Activated T-helper 9 cell treated with anti-CD3 and anti-CD28 coated beads, Interleukin-2, amount 50 U/mL, for 16 hours (primary cell): ENCODE results near the gene TSSK1B.
"Not testable (repeated sequence)": the region's sequence is repeated elsewhere in the genome, so short reads cannot be mapped to it uniquely, and the experiment has no call there.

Experiments used
- DNase-seq: peaks from one replicate; pipeline ENCODE4 v3.0.0-alpha.2; 2020; ENCODE audit warnings: low read depth

TSSK1B gene

GRCh38 chr5:113434889-113435288, at the start of gene TSSK1B:
TSSK1B (minus strand) TSS chr5:113434989; CDS start chr5:113434839, 150 bp downstream.
- DNase-seq: no peak

GRCh38 chr5:113480243-113480642, 45.5 kb upstream of the TSSK1B start:
- DNase-seq: no peak

GRCh38 chr5:113478691-113479090, 43.9 kb upstream of the TSSK1B start:
- DNase-seq: no peak

- no peak for DNase-seq
Observed at GRCh38 chr5:113474100-113474728, 39.4 kb upstream of the TSSK1B start.

- DNase-seq: no peak
Observed at GRCh38 chr5:113463032-113463431, 28.2 kb upstream of the TSSK1B start.

GRCh38 chr5:113457106-113457505, 22.3 kb upstream of the TSSK1B start:
- DNase-seq: not testable (repeated sequence)

GRCh38 chr5:113452941-113453340, 18.2 kb upstream of the TSSK1B start:
- no peak for DNase-seq

GRCh38 chr5:113451797-113452196, 17.0 kb upstream of the TSSK1B start:
- no peak for DNase-seq

- DNase-seq: no peak
Observed at GRCh38 chr5:113450929-113451328, 16.1 kb upstream of the TSSK1B start.

- DNase-seq: no peak
Observed at GRCh38 chr5:113450462-113450861, 15.7 kb upstream of the TSSK1B start.

GRCh38 chr5:113448252-113448651, 13.5 kb upstream of the TSSK1B start:
- no peak for DNase-seq

GRCh38 chr5:113447498-113448050, 12.8 kb upstream of the TSSK1B start:
- no peak for DNase-seq

- no peak for DNase-seq
Observed at GRCh38 chr5:113446358-113446927, 11.7 kb upstream of the TSSK1B start.

- DNase-seq: no peak
Observed at GRCh38 chr5:113437111-113437510, 2.3 kb upstream of the TSSK1B start.

GRCh38 chr5:113435575-113435974, 786 bp upstream of the TSSK1B start:
- DNase-seq: no peak

GRCh38 chr5:113433862-113434612, 752 bp downstream of the TSSK1B start:
- no peak for DNase-seq

- no peak for DNase-seq
Observed at GRCh38 chr5:113433071-113433470, 1.7 kb downstream of the TSSK1B start.

GRCh38 chr5:113427871-113428574, 6.8 kb downstream of the TSSK1B start:
- no peak for DNase-seq

GRCh38 chr5:113425909-113426308, 8.9 kb downstream of the TSSK1B start:
- DNase-seq: no peak

- no peak for DNase-seq
Observed at GRCh38 chr5:113421693-113422092, 13.1 kb downstream of the TSSK1B start.

- no peak for DNase-seq
Observed at GRCh38 chr5:113405530-113405929, 29.3 kb downstream of the TSSK1B start.

- no peak for DNase-seq
Observed at GRCh38 chr5:113404269-113404668, 30.5 kb downstream of the TSSK1B start.
